ENCODE measurements around the gene POC1A.

GRCh38 chr3:52028572-52028971 is 125.7 kb downstream of the POC1A start:
- no peak for TF ChIP-seq EZH2 (IDR thresholded peaks at IDR 0.05; ENCODE audit: borderline replicate concordance, low read depth, low read length, poor library complexity, severe bottlenecking)
- TF ChIP-seq CTCF (conservative IDR thresholded peaks at IDR 0.05; ENCODE audit: low read depth, low read length) = no peak

Measured in A673 (cell line).